H7 (cell line): ENCODE data around the gene IL9. TPM values are rescaled to one million over a fixed set of nuclear protein-coding genes. Genes with fewer than 3 reads are reported as not detected.

ENCODE experiments used
- DNase-seq: peaks from one replicate; pipeline ENCODE4 v3.0.0; 2012
- H3K27me3 ChIP-seq: 2 replicates; pipeline ENCODE4 v1.6.0; 2011; ENCODE audit warnings: mild to moderate bottlenecking, low read length; ENCODE audit not compliant: control insufficient read depth, insufficient read depth
- H3K36me3 ChIP-seq: replicated peaks from 2 replicates; pipeline ENCODE4 v1.5.1; 2011; ENCODE audit warnings: low read length; ENCODE audit not compliant: control insufficient read depth, insufficient read depth
- H3K4me3 ChIP-seq: 2 replicates; pipeline ENCODE4 v1.5.1; 2011; ENCODE audit warnings: low read depth, mild to moderate bottlenecking, control low read depth, low read length, moderate library complexity; ENCODE audit not compliant: insufficient read depth
- total RNA-seq: library from RNA; depleted of rRNA; stranded (reverse); fragments of >200 nt; shearing (Covaris generic); gene quantifications from 2 replicates; pipeline ENCODE4 v1.2.3, GENCODE V29; 2014; rRNA removed

Gene IL9
- total RNA-seq, result not detected in 2 replicates

DNA sequence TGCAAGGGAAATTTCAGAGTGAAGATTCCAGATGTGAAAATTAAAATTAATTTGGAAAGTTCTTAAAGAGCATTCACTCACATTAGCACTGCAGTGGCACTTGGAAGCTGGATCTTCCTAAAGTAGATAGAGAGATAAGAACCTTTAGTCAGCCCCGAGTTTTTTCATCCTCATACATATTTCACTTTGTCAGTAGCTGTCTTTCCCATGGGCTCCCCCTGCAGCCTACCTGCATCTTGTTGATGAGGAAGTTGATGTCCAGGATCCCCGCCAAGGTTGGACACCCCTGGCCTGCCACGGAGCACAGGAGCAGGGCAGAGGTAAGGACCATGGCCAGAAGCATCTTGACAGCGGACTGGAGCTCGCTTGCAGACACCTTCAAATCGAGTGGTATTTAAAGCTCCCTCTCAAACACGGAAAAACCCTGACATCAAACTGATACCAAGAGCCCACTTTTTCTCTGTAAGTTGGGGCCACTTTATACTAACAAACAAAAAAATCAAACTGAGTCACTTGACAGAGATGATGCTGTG, at the start of gene IL9:
Gene IL9 (minus strand): TSS at position 368 of the 533 bp plus-strand sequence. CDS start 25 bp downstream, at position 343.
- no peak for DNase-seq
- Histone ChIP-seq H3K4me3 (no peak within 1 kb of the TSS), H3K27me3 (peaks cover 2% of the 10 kb centered on the region; the same call in 1 of the 2 replicates), H3K36me3 (no peaks in the 10 kb centered on the region)

DNA sequence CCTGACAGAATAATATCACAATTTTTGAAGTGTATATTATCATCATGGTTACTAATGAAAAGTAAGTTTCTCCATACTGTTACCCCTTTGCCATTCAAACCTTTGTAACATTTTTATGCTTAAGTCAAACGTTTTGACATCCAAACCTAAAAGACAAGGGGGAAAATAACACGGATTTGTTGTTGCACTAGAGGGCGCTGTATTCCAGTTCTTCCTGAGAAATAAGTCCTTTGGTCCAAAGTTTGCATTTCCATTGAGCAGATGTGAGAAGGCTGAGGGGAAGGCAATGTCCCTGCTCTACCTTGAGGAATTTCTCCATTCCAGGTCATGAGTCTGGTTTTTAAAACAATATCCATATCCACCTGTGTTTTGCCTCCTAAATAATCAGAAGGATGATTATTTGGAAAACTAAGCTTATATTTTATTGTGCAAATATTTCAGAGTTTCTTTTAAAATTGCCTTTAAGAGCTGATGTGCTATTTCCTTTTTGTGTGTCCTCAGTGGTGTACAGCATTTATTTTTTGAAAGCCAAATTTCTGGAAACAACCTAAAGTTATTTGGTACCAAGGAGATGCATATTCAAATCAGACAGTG, 49.4 kb upstream of the IL9 start:
- DNase-seq, result peak; percentile 56
- Histone ChIP-seq H3K4me3 (no peak overlapping the region), H3K27me3 (no peaks in the 10 kb centered on the region), H3K36me3 (no peaks in the 10 kb centered on the region)

GRCh38 chr5:135944564-135944963, 48.9 kb upstream of the IL9 start:
- no peak for DNase-seq
- Histone ChIP-seq H3K4me3 (no peak overlapping the region), H3K36me3 (no peaks in the 10 kb centered on the region), H3K27me3 (no peaks in the 10 kb centered on the region)

DNA sequence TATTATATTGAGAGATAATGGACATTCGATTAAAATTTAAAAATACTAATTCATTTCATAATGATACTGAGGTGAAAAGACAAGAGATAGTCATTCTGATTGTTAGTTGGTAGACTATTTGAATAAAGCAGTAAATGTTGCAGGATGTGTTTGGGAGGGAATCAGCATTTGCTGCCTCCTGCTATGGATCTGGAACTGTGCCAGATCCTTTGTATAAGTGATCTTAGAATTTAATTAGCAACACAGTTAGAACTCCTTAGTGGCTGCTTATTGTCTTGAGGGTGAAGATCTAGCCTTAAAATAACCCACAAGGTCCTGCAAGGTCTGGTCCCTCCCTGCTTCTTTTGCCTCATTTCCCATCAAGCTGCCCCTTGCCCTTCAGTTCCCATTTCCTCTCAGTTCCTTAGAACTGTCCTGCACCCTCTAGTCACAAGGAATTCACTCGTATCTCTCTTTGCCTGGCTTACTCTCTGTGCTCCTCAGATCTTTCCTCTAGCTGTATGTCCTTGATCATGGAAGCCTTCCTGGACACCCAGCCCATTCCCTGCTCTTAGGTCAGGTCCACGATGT, 46.6 kb upstream of the IL9 start:
- Histone ChIP-seq H3K4me3 (no peak overlapping the region), H3K36me3 (no peaks in the 10 kb centered on the region), H3K27me3 (no peaks in the 10 kb centered on the region)
- DNase-seq, result no peak

DNA sequence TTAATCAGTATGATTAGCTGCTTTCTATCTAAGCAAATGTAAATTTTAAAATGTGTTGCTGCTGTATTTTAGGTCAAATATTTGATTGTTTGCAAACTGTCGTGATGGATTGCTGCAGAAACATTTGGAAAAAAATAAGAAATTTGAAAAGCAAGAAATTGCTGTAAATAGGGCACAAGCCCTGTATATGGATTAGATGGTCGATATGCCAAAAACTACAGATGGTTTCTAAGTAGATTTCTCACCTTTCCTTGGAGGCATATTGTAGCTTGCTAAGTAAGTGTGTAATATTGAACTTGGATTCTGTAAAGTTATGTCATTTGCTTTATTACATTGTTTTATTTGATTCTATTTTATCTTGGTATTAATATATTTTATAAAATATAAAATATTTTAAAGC, 46.1 kb upstream of the IL9 start:
- no peaks in the 10 kb centered on the region for H3K36me3 ChIP-seq
- no peak overlapping the region for H3K4me3 ChIP-seq
- DNase-seq, result no peak
- H3K27me3 ChIP-seq, result no peaks in the 10 kb centered on the region

DNA sequence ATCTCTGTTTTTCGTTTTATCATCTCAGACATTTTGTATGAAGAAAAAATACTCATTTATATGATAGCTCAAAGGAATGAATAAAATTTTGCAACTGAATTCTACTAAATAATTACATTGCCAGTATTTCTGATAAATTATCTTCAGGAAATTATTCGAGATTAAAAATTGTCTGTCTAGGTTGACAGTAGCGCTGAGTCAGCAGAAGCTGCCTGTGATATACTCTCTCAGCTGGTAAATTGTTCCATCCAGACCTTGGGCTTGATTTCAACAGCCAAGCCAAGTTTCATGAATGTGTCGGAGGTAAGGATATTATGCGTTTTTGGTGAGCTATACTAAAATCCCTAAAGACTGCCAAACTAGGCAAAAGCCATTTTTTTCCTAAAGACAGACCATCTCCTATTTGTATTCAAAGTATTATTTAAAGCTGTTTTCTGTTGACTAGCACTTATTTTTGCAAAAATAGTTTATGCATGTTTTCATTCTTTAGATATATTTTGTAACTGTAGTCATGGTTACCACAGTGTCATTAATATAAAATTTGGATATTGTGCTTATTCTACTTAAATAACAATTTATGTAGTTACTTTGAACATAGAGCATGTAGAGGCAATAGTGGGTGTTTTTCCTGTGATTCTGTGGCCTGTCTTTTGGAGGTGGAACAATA, 41.7 kb upstream of the IL9 start:
- Histone ChIP-seq H3K4me3 (no peak overlapping the region), H3K36me3 (no peaks in the 10 kb centered on the region)

GRCh38 chr5:135934939-135935338, 39.3 kb upstream of the IL9 start:
- H3K36me3 ChIP-seq, result no peaks in the 10 kb centered on the region
- peaks cover 32% of the 10 kb centered on the region for H3K27me3 ChIP-seq
- no peak for DNase-seq
- no peak overlapping the region for H3K4me3 ChIP-seq

More for the DNA sequence above, 41.7 kb upstream of the IL9 start:
- no peak for DNase-seq
- H3K27me3 ChIP-seq, result peaks cover 9% of the 10 kb centered on the region

- Histone ChIP-seq H3K4me3 (peak overlapping the region; percentile 56), H3K36me3 (no peaks in the 10 kb centered on the region), H3K27me3 (peaks cover 47% of the 10 kb centered on the region)
- DNase-seq, result peak; percentile 51
These were observed 35.3 kb upstream of the IL9 start for GRCh38 chr5:135930949-135931295.

DNA sequence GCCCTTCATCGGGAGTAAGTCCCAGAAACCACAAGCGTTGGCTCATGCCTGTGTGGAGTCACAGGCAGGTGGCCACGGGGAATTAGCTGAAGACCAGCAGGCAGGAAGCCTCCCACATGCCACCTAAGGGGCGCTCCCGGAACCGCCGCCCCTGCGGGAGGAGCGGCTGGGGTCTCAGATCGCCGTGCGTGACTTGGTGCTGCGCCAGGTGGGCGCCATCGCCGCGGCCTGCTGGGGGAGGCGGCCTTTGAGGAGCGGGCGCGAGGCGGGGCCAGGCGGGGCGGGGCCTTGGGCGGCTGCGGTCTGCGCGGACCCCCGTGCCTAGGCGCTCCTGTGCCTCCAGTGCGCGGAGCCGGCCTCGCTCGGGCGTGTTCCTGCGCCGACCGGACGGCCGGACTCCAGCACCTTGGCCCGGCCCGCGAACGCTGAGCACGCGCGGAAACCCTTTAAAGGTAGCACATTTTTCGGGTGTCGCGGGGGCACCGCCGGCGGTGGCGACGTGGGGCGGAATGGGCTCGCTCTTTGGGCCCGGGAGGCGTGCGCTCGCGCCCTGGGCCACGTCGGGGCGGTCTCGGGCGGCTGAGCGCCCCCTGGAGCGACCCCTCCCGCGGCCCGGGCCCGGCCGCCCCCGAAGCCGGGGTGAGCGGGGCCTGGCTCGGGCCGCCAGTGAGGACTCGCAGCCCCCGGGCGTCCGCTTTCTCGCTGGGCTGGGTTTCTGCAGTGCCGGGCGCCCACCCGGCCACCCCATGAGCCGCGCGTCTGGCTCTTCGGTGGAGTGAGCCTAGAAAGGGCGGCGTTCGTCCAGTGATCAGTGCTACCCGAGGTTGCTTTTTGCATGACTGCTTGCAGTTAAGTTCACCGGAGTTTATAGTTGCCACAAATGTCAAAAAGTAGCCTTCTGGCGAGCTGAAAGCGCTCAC, 34.6 kb upstream of the IL9 start:
- Histone ChIP-seq H3K36me3 (no peaks in the 10 kb centered on the region), H3K4me3 (peak overlapping the region; percentile 56), H3K27me3 (peaks cover 47% of the 10 kb centered on the region)
- peak; percentile 86 for DNase-seq

DNA sequence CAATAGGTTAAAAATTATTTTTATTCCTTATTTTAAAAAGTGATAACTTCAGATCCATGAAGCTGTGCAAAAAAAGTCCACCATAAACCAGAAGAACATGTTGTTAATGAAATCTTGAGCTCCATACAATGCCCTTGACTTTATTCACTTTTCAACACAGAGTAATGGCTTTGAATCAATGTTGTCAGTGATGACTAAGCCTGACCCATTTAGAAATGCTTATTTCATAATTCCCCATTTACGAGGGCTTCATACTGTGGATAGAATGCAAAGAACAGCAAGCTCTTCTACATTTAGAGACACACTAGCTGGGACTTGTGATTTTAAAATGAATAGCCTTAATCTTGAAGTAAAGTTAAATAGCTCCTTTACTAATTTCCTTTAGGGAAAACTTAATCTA, 25.7 kb upstream of the IL9 start:
- no peaks in the 10 kb centered on the region for H3K36me3 ChIP-seq
- peaks cover 6% of the 10 kb centered on the region for H3K27me3 ChIP-seq
- H3K4me3 ChIP-seq, result no peak overlapping the region
- no peak for DNase-seq

- Histone ChIP-seq H3K4me3 (no peak overlapping the region), H3K27me3 (peaks cover 9% of the 10 kb centered on the region), H3K36me3 (no peaks in the 10 kb centered on the region)
- DNase-seq, result no peak
These were observed 24.6 kb upstream of the IL9 start for GRCh38 chr5:135920199-135920598.

- Histone ChIP-seq H3K27me3 (peaks cover 6% of the 10 kb centered on the region; the same call in 1 of the 2 replicates), H3K4me3 (no peak overlapping the region), H3K36me3 (no peaks in the 10 kb centered on the region)
- no peak for DNase-seq
These were observed 21.1 kb upstream of the IL9 start for GRCh38 chr5:135916638-135917263.

GRCh38 chr5:135915466-135916001, 19.9 kb upstream of the IL9 start:
- peaks cover 8% of the 10 kb centered on the region; the same call in 1 of the 2 replicates for H3K27me3 ChIP-seq
- no peaks in the 10 kb centered on the region for H3K36me3 ChIP-seq
- DNase-seq, result no peak
- no peak overlapping the region for H3K4me3 ChIP-seq
